H9 (cell line): Measurements from ENCODE around the gene WDR83. TPM values are rescaled to one million over a fixed set of nuclear protein-coding genes. Genes with fewer than 3 reads are reported as not detected.

ENCODE experiments used
- DNase-seq: peaks from one replicate; pipeline ENCODE4 v3.0.0-alpha.2; 2017
- H2AFZ ChIP-seq: one replicate; pipeline ENCODE4 v1.6.1; 2013; ENCODE audit warnings: mild to moderate bottlenecking, low read length, control low read depth, moderate library complexity
- H2AK5ac ChIP-seq: 2 replicates; pipeline ENCODE4 v1.6.1; 2013; ENCODE audit warnings: low read length, control low read depth, mixed read lengths; ENCODE audit not compliant: insufficient read length
- H2BK120ac ChIP-seq: one replicate; pipeline ENCODE4 v1.6.1; 2013; ENCODE audit warnings: low read depth, mild to moderate bottlenecking, low read length, control low read depth, inconsistent platforms; ENCODE audit not compliant: poor library complexity, severe bottlenecking
- H2BK12ac ChIP-seq: 2 replicates; pipeline ENCODE4 v1.6.1; 2013; ENCODE audit warnings: low read length, control low read depth, mixed read lengths, low read depth; ENCODE audit not compliant: insufficient read length
- H2BK15ac ChIP-seq: 2 replicates; pipeline ENCODE4 v1.6.1; 2013; ENCODE audit warnings: low read depth, low read length, control low read depth
- H2BK20ac ChIP-seq: one replicate; pipeline ENCODE4 v1.6.1; 2013; ENCODE audit warnings: low read depth, mild to moderate bottlenecking, low read length, control low read depth, inconsistent platforms; ENCODE audit not compliant: poor library complexity, severe bottlenecking
- H2BK5ac ChIP-seq: 2 replicates; pipeline ENCODE4 v1.6.1; 2013; ENCODE audit warnings: low read length, control low read depth, mixed read lengths; ENCODE audit not compliant: insufficient read length
- H3K14ac ChIP-seq: 2 replicates; pipeline ENCODE4 v1.6.1; 2013; ENCODE audit warnings: low read length, control low read depth; ENCODE audit not compliant: insufficient read depth
- H3K18ac ChIP-seq: 2 replicates; pipeline ENCODE4 v1.6.1; 2013; ENCODE audit warnings: low read depth, mild to moderate bottlenecking, mixed read lengths, low read length, control low read depth; ENCODE audit not compliant: insufficient read length
- H3K23ac ChIP-seq: 2 replicates; pipeline ENCODE4 v1.6.1; 2013; ENCODE audit warnings: low read length, control low read depth, mixed read lengths, low read depth; ENCODE audit not compliant: insufficient read length
- H3K23me2 ChIP-seq: 2 replicates; pipeline ENCODE4 v1.6.1; 2013; ENCODE audit warnings: low read depth, mild to moderate bottlenecking, mixed read lengths, low read length, control low read depth; ENCODE audit not compliant: insufficient read length, poor library complexity, severe bottlenecking
- H3K27ac ChIP-seq: 2 replicates; pipeline ENCODE4 v1.5.1; 2013; ENCODE audit warnings: low read length, control low read depth, mixed read lengths, low read depth; ENCODE audit not compliant: insufficient read length
- H3K27me3 ChIP-seq: 2 replicates; pipeline ENCODE4 v1.6.1; 2013; ENCODE audit warnings: low read length, control low read depth, inconsistent platforms; ENCODE audit not compliant: insufficient read depth
- H3K4ac ChIP-seq: 2 replicates; pipeline ENCODE4 v1.6.1; 2013; ENCODE audit warnings: low read depth, mild to moderate bottlenecking, control low read depth, inconsistent platforms, low read length, moderate library complexity
- H3K4me1 ChIP-seq: 2 replicates; pipeline ENCODE4 v1.6.1; 2013; ENCODE audit warnings: low read length, control low read depth, inconsistent platforms; ENCODE audit not compliant: insufficient read depth
- H3K4me2 ChIP-seq: 2 replicates; pipeline ENCODE4 v1.6.1; 2013; ENCODE audit warnings: low read length, control low read depth, mixed read lengths; ENCODE audit not compliant: insufficient read length, insufficient read depth
- H3K56ac ChIP-seq: 2 replicates; pipeline ENCODE4 v1.6.1; 2013; ENCODE audit warnings: low read depth, mild to moderate bottlenecking, mixed read lengths, low read length, control low read depth; ENCODE audit not compliant: insufficient read length
- H3K79me1 ChIP-seq: 2 replicates; pipeline ENCODE4 v1.6.1; 2013; ENCODE audit warnings: low read depth, mild to moderate bottlenecking, moderate library complexity, low read length, control low read depth, inconsistent platforms; ENCODE audit not compliant: insufficient read depth, poor library complexity, severe bottlenecking
- H3K79me2 ChIP-seq: 2 replicates; pipeline ENCODE4 v1.6.1; 2013; ENCODE audit warnings: low read length, control low read depth, inconsistent platforms; ENCODE audit not compliant: insufficient read depth
- H3K9ac ChIP-seq: 2 replicates; pipeline ENCODE4 v1.6.1; 2013; ENCODE audit warnings: low read length, control low read depth, mixed read lengths; ENCODE audit not compliant: insufficient read length; ENCODE audit errors: extremely low read depth
- H3K9me3 ChIP-seq: one replicate; pipeline ENCODE4 v1.6.1; 2013; ENCODE audit warnings: low read depth, low read length, inconsistent platforms; ENCODE audit not compliant: control insufficient read depth
- H3T11ph ChIP-seq: one replicate; pipeline ENCODE4 v1.6.1; 2013; ENCODE audit warnings: mild to moderate bottlenecking, low read length, control low read depth, inconsistent platforms
- H4K20me1 ChIP-seq: one replicate; pipeline ENCODE4 v1.6.1; 2013; ENCODE audit not compliant: control insufficient read depth, insufficient read length, insufficient read depth
- H4K5ac ChIP-seq: 2 replicates; pipeline ENCODE4 v1.6.1; 2013; ENCODE audit warnings: low read depth, mild to moderate bottlenecking, mixed read lengths, low read length, control low read depth; ENCODE audit not compliant: insufficient read length
- H4K8ac ChIP-seq: replicated peaks from 2 replicates; pipeline ENCODE4 v1.6.1; 2013; ENCODE audit warnings: low read length, control low read depth, mixed read lengths, low read depth; ENCODE audit not compliant: insufficient read length
- H4K91ac ChIP-seq: 2 replicates; pipeline ENCODE4 v1.6.1; 2013; ENCODE audit warnings: low read depth, mild to moderate bottlenecking, moderate library complexity, mixed read lengths, low read length, control low read depth; ENCODE audit not compliant: insufficient read length
- H3K27ac Mint-ChIP-seq, 3 experiments: 2 replicates in 2 of 3; 3 replicates in 1 of 3; pipeline ENCODE4 v1.8.0; 2020 to 2021; ENCODE audit warnings: mixed read lengths in 3 of 3, mild to moderate bottlenecking in 1 of 3, moderate library complexity in 1 of 3
- H3K27me3 Mint-ChIP-seq: 2 replicates; pipeline ENCODE4 v1.8.0; 2021; ENCODE audit warnings: low read depth, mild to moderate bottlenecking, moderate library complexity, mixed read lengths
- H3K36me3 Mint-ChIP-seq, 3 experiments: 2 replicates in 2 of 3; 3 replicates in 1 of 3; pipeline ENCODE4 v1.8.0; 2020 to 2021; ENCODE audit warnings: low read depth in 3 of 3, mixed read lengths in 3 of 3; ENCODE audit not compliant: insufficient read depth in 1 of 3
- H3K4me1 Mint-ChIP-seq, 2 experiments: 2 replicates each; pipeline ENCODE4 v1.8.0; 2020; ENCODE audit warnings: mixed read lengths in 2 of 2
- H3K4me3 Mint-ChIP-seq, 2 experiments: 2 replicates in 1 of 2; 3 replicates in 1 of 2; pipeline ENCODE4 v1.8.0; 2020 to 2021; ENCODE audit warnings: mild to moderate bottlenecking in 2 of 2, mixed read lengths in 2 of 2, moderate library complexity in 1 of 2
- H3K9me3 Mint-ChIP-seq, 2 experiments: 2 replicates in 1 of 2; 3 replicates in 1 of 2; pipeline ENCODE4 v1.8.0; 2020; ENCODE audit warnings: mild to moderate bottlenecking in 2 of 2, mixed read lengths in 2 of 2, moderate library complexity in 1 of 2
- CTCF ChIP-seq: fragments of 200-600 bp; sonication (generic); conservative IDR thresholded peaks from 3 replicates; pipeline ENCODE4 v1.8.0; 2021; ENCODE audit warnings: antibody characterized with exemption, mild to moderate bottlenecking
- WGBS: extraction: QIAGEN DNeasy Blood & Tissue Kit; methylation state at CpG from one replicate; pipeline ENCODE4 v1.1.7; 2013; ENCODE audit warnings: missing lambda C conversion rate, low lambda C conversion rate, mixed read lengths; ENCODE audit not compliant: insufficient read length; ENCODE audit errors: extremely low coverage; 5-methylcytosine and 5-hydroxymethylcytosine counted together
- long read RNA-seq: library from polyadenylated mRNA; unstranded; transcript quantifications from one replicate; pipeline ENCODE4 v2.0.0, GENCODE V29; 2020
- total RNA-seq: library from RNA; stranded (reverse); gene quantifications from 2 replicates; pipeline ENCODE4 v1.2.1, GENCODE V29; 2021

The WDR83 gene
- total RNA-seq: 19.2 and 21.0 TPM in 2 replicates
- long read RNA-seq, transcript WDR83-201 (11 exons, 1,457 nt): major isoform, 59 of 123 reads
- long read RNA-seq, partial matches to known transcripts: 39 of 123 reads
- long read RNA-seq, other reads (novel, unspliced or antisense): 24 of 123 reads

GRCh38 chr19:12666265-12667048 is at the start of gene WDR83, which contains the start of gene MAN2B1:
Gene WDR83 (plus strand): TSS chr19:12666807. CDS start chr19:12669791, 2,984 bp downstream.
Gene MAN2B1 (minus strand): TSS chr19:12666742. CDS start chr19:12666701, 41 bp downstream.
- Histone ChIP-seq H3K9ac (peak within 1 kb of the TSS; percentile 83), H3K4me2 (peak within 1 kb of the TSS; percentile 83), H4K91ac (no peak within 1 kb of the TSS), H3K9me3 (no peaks in the 10 kb centered on the region), H3K79me1 (no peaks in the 10 kb centered on the region), H3T11ph (no peak within 1 kb of the TSS), H2AFZ (no peak within 1 kb of the TSS), H4K8ac (no peak within 1 kb of the TSS), H3K23me2 (peaks cover 24% of the 10 kb centered on the region), H4K20me1 (no peaks in the 10 kb centered on the region), H3K4me1 (no peaks in the 10 kb centered on the region), H2BK12ac (no peak within 1 kb of the TSS), H3K14ac (no peak within 1 kb of the TSS; the same call in 1 of the 2 replicates), H3K79me2 (no peaks in the 10 kb centered on the region), H3K27ac (no peak within 1 kb of the TSS), H2BK120ac (no peak within 1 kb of the TSS), H2AK5ac (no peak within 1 kb of the TSS), H4K5ac (no peak within 1 kb of the TSS), H2BK15ac (no peak within 1 kb of the TSS), H3K56ac (no peak within 1 kb of the TSS), H3K4ac (no peak within 1 kb of the TSS), H3K23ac (no peak within 1 kb of the TSS), H3K27me3 (no peaks in the 10 kb centered on the region), H3K18ac (no peak within 1 kb of the TSS), H2BK5ac (no peak within 1 kb of the TSS), H2BK20ac (no peak within 1 kb of the TSS)
- peaks cover 0 to 1% of the 10 kb centered on the region in 2 experiments; a peak in 2 of 5 replicates for H3K9me3 Mint-ChIP-seq
- H3K4me1 Mint-ChIP-seq: peaks cover 27 to 48% of the 10 kb centered on the region in 2 experiments
- H3K27ac Mint-ChIP-seq: peak within 1 kb of the TSS; percentile 86 to 98 (median 91)
- H3K27me3 Mint-ChIP-seq: peaks cover 2% of the 10 kb centered on the region
- peak within 1 kb of the TSS; percentile 93 to 94 for H3K4me3 Mint-ChIP-seq
- no CpG with 5 or more reads among the region's 46 CpGs for WGBS
- H3K36me3 Mint-ChIP-seq: peaks cover 3 to 24% (median 19%) of the 10 kb centered on the region in 3 experiments; a peak in 6 of 7 replicates
- no peak for TF ChIP-seq CTCF
- peak; percentile 89 for DNase-seq
